ENCODE results near the gene ARL16.
A peak's percentile ranks its signal among the peaks of the same experiment; 100 is the strongest.

The ARL16 gene

DNA sequence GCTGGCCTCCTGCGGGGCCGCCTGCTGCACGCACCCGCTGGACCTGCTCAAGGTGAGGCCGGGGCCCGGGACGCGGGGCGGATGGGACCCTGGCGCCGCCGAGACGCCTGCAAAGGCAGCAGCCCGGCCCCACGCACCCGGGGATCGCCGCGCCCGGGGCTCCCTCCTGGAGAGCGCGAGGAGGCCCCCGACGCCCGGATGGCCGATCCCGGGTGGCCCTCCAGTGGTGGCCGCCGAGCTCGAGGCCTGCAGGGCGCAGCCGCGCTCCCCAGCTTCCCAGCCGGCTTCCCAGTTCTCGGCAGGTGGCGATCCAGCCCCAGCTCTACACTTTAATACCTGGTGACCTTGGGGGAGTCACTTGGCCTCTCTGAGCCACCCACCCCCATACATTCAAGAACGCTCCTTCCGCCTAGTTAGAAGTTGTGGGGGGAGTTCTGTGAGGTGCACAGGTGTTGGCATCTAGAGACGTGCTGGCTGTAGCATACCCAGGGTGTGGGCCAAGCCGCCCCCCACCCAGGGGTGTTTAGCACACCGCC, 28.9 kb upstream of the ARL16 start:
- DNase-seq, result no peak

- no peak for DNase-seq
Measured at GRCh38 chr17:81711814-81712467, 28.3 kb upstream of the ARL16 start, which contains the start of gene SLC25A10. Gene SLC25A10 (plus strand): TSS chr17:81712284. CDS start chr17:81712427, 143 bp downstream.

DNA sequence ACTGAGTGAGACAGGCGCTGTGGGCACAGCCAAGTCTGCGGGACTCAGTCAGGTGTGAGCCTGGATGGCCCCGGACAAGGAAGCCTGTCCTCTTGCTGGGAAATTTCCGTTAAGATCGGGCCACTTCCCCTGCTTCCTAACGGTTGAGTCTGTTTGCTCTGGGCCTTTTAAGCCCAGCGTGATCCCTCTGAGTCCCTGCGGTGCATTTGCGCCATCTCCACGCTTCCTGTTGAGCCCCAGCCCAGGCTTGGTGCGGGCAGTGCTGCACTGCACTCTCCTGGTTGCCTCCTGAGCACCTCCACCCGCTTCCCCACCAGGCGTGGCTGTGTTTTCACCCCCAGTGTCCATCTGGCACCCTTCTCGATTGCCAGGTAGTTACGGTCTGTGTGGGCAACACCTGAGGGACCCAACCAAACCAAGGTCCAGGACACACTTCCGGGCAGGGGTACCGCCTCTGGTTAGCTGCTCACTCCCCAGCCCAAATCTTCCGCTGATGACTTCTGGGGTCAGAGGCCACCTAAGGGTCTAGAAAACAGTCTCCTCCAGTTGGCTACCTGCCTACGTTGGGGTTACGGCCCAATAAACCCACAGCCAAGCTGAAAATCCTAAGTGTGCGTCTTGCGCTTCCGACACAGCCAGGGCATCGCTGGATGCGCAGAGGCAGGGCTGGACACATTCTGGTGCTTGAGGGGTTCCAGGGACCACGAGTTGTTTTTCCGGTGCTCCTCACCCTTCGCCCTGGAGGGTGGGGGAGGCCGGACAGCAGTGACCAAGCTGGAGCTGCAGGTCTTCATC, 27.1 kb upstream of the ARL16 start:
- DNase-seq, result peak in 1 of 2 experiments; percentile 37

DNA sequence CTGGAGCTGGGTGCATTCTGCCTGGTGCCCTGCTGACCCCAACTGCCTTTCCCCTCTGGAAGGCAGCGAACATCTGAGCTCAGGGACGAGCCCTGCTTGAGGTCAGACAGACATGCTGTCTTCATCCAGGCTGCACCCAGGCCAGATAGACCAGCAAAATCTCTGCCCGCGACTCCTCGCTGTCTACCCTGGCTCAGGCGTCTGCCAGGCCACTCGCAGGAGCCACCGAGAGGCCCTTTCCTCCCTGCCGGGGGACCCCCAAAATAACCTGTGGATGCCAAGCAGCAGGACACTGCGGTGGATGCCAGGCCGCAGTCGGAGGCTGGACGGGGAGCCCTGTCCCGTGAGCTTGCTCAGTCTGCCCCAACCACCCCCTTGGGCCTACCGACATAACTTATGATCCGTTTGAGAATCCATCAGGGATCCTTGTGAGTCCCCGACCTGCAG, 25.2 kb upstream of the ARL16 start:
- DNase-seq, result no peak

DNA sequence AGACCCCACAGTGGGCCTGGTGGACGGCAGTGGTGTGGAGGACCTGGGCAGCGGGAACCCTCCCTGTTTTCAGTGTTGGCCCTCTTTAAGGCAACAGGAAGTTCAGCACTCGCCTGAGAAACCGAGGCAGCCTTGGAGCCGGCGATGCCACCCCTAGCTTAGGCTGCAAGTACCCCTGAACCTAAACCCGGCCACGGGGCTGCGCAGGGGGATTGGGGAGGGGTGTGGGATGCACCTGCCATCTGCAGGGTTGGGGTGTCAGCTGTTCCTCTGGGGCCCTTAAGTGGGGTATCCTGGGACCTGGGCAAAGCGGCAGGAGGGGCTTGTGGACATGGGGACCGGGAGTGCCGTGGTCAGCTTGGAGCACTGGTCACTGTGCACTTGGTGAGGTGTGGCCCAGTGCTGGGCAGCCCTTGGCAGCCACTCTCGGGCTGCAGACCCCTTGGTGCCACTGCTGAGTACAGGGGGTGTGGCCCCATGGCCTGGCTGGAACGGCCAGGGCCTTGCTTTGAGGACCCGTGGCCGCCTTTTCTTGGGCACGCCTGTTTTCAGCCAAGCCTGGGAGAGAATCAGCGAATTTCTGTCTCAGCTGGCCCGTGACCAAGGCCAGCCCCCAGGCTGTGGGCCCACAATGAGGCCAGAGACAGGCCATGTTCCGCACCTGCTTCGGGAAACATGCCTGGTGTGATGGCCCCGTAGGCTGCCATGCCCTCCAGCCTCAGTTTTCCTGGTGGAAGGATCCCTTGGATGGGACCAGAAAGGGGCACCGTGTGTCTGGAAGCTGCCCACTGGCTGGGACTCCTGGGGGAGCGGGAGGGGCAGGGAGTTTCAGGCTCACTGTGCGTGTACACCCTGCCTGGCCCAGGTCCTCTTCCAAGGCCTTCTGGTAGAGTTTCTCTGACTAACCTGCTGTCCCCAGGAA, 24.4 kb upstream of the ARL16 start:
- DNase-seq, result no peak

DNA sequence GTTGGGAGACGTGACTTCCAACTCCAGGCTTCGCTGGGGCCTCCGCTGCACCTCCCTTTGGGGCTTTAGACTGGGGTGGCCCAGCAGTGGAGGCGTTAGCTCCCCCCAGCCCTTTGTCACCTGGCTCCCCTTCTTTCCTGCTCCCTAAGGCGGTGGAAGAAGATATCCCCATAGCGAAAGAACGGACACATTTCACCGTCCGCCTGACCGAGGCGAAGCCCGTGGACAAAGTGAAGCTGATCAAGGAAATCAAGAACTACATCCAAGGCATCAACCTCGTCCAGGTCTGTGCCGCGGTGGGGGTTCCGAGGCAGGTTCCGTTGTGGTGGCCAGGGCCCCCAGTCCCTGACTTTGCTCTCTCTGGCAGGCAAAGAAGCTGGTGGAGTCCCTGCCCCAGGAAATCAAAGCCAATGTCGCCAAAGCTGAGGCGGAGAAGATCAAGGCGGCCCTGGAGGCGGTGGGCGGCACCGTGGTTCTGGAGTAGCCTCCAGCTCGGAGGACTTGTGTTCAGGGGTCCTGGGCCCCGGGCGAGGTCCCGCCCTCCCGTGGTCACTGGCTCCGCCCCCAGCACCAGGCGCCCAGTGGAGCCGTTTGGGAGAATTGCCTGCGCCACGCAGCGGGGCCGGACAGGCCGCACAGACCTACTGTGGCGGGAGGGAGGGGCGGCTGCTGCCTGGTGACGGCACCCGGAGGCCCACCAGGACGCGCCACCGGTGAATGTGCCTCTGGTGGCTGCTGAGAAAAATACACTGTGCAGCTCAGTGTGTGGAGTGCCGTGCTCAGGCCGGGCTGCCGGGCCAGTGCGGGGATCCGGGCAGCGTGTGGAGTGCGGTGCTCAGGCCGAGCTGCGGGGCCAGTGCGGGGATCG, 23.4 kb upstream of the ARL16 start:
- no peak for DNase-seq

GRCh38 chr17:81706232-81706611, 22.6 kb upstream of the ARL16 start:
- no peak for DNase-seq

DNA sequence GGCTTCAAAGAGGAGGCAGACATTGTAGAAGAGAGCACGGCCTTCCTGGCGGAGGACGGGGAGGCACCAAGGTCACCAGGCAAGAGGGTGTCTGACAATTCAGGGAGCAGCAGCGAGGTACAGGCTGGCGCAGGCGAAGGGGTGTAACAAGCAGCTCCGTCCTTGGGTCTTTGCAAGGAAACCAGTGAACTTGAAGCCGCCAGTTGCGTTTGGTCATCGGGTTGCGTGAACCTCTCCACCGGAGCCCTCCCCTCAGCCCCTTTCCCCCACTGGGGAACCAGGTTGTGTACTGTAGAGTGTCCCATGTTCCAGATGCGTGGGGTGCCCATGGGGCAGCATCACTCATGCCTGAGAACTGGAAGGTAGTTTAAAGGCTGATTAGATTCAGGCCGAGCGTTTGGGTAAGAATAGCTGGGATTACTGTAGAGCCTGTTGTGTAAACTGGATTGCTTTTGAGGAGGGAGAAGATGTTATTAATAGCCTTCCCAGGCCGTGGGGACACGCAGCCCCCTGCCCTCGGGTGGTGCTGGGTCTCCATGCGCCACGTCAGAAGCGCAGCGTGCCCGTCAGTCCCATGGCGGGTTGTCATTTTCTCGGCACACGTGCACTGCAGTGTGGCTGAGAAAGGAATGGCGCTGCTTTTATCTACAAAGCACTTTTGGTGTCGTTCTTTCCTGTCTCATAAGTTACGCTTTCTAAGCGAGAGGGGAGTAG, 22.1 kb upstream of the ARL16 start:
- DNase-seq, result no peak

DNA sequence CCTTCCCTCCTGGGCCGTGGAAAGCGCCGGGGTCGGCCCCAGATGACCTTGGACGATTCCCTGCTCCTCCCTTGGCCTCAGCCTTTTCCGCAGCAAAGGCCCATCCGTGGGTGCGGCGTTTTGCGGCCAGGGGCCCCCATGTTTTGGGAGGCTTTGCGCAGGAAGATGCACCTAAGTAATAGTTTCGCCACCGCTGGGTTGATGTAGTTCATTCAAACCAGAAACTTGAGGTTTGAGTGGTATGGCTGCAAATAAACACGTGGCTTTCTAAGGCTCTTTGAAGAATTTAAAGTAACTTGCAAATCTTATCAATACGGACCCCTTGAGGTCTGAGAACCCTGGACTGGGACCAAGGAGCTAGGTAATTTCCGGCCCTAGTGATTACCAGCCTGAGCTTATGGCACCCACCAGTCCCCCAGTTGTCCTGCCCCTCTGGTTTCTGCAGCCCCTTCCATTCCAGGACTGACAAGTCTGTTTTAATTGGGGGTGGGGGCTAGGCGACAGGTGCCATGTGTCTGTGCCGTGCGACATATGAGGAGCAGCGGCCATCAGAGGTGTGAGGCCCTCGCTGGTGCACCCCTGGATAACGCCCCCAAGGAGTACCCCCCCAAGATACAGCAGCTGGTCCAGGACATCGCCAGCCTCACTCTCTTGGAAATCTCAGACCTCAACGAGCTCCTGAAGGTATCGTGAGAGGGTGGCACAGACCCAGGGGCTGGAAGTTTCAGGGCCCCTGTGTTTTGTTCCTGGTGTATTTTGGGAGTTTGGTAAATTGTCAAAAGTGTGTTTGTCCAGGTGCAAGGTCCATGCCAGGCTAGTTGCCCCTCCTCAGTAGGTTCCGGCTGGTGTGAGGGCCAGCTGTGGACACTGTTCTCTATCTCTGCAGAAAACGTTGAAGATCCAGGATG, 20.4 kb upstream of the ARL16 start:
- DNase-seq, result no peak

DNA sequence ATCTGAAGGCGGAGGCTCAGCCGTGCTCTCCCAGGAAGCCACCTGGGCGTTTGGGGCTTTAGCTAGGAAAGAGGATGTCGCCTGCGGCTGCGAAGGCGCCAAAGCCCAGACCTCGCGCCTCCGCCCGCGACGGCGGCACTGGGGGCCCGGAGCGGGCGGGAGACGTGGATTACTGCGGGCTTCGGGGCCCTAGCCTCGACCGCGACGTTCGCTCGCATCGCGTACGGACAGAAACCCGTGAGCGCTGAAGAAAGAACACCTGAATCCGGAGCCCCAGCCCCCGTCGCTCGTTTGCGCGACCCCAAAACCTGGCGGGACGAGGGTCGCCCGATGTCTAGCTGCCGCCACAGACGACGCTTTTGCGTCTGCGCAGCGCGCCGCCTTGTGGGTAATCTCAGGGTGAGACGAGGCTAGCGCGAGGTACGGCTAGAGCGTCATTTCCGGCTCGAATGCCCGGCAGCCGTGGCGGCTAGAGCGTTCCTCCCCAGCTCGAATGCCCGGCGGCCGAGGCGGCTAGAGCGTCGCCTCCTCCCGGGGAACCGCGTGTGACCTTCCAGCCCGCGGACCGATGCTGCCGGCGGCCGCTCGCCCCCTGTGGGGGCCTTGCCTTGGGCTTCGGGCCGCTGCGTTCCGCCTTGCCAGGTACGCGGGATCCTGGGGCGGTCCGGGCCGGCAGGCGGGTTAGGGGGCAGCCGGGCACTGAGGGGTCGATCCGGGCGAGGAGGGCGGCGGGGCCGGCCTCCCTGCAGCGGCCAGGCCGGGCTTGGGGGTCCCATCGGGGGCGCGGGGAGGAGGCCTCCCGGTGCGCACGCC, 19.5 kb upstream of the ARL16 start, which contains the start of gene MRPL12:
Gene MRPL12 (plus strand): TSS at position 434 of the 813 bp plus-strand sequence. CDS start 135 bp downstream, at position 569.
- DNase-seq, result peak in 1 of 2 experiments; percentile 73

GRCh38 chr17:81701288-81702071, 17.9 kb upstream of the ARL16 start:
- no peak for DNase-seq

DNA sequence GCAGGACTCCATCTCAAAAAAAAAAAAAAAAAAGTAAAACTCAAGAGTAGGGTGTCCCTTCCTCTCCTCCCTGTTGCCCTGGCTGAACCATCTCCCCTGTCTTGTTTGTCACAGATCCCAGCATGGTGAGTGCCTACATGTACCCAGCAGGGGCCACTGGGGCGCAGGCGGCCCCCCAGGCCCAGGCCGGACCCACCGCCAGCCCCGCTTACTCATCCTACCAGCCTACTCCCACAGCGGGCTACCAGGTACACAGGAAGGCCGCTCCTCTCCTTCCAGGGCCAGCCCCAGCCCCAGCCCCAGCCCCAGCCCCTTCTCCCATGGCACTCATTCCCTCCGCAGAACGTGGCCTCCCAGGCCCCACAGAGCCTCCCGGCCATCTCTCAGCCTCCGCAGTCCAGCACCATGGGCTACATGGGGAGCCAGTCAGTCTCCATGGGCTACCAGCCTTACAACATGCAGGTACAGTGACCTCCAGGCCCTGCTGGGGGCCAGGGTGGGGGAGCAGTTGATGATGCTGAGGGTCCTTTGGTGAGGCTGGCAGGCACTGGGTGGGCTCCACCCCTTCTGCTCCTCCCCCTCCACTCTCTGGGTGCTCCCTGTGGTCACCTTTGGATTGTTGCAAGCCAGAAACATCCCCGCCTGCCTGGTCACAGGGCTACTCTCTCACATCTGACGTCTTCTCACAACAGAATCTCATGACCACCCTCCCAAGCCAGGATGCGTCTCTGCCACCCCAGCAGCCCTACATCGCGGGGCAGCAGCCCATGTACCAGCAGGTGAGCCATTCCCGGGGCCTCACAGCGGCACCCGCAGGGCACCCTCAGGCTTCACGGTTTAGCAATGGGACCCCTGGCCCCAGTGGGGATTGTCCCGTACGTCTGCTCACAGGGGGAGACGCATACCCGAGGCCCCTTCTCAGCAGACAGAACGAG, 17.0 kb upstream of the ARL16 start:
- no peak for DNase-seq

DNA sequence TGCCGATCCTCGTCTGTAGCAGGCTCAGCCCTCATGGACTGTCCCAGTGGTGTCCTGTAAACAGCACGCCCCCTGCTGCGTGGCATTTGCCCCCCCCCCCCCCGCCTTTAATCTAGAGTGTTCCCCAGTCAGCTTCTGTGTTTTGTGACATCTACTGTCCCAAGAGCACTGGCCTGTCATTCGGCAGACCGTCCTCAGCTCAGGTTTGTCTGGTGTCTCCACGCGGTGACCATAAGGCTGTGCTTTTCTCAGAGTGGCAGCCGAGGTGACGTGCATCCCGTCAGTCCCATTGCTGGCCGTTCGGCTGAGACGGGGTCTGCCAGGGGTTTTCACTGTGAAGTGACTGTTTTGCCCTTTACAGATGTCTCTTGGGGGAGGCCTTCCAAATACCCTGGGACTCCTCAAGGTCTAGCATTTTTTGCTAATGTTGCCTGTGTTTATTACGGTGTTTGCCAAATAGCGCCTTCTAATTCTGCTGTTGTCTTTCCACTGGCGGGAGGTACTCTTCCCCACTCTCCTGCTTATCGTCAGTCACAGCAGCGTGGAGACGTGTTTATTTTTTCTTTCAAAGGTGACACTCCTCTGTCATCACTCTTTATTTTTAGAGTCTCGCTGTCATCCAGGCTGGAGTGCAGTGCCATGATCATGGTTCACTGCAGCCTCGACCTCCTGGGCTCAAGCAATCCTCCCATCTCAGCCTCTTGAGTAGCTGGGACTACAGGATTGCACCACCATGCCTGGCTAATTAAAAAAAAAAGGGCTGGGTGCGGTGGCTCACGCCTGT, 13.9 kb upstream of the ARL16 start:
- DNase-seq, result no peak

DNA sequence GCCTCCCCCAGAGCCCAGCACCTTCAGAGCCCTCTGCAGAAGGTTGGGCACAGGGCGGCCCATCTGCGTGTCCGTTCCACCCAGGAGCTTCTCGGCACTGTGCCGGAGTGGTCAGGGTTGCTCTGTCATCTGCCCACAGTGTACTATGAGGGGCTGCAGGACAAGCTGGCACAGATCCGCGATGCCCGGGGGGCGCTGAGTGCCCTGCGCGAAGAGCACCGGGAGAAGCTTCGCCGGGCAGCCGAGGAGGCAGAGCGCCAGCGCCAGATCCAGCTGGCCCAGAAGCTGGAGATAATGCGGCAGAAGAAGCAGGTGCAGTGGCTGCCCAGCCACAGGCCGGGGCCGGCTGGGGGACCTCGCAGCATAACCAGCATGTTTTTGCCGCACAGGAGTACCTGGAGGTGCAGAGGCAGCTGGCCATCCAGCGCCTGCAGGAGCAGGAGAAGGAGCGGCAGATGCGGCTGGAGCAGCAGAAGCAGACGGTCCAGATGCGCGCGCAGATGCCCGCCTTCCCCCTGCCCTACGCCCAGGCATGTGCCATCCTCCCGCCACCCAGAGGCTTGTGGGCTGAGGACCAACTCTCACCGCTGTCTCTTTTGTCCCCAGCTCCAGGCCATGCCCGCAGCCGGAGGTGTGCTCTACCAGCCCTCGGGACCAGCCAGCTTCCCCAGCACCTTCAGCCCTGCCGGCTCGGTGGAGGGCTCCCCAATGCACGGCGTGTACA, 12.8 kb upstream of the ARL16 start:
- DNase-seq, result no peak

DNA sequence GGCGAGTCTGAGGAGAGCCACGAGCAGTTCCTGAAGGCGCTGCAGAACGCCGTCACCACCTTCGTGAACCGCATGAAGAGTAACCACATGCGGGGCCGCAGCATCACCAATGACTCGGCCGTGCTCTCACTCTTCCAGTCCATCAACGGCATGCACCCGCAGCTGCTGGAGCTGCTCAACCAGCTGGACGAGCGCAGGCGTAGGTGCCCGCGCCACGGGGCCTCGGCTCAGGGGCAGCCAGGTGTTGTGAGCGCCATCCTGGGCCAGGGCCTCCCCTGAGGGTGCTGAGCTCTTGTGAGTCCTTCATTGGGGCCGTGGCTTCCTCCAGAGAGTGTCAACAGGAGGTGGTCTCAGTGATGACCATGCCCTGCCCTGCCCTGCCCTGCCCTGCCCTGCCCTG, 12.2 kb upstream of the ARL16 start:
- no peak for DNase-seq

- DNase-seq, result no peak
Measured at GRCh38 chr17:81695211-81695610, 11.6 kb upstream of the ARL16 start.

All from cerebellar nuclear complex (tissue), 1 donor.